Measurements from ENCODE around the gene ZFHX3. TPM values are rescaled to one million over a fixed set of nuclear protein-coding genes. Genes with fewer than 3 reads are reported as not detected.
"Not testable (repeated sequence)": the region's sequence is repeated elsewhere in the genome, so short reads cannot be mapped to it uniquely, and the experiment has no call there.

The ZFHX3 gene
- total RNA-seq, 1 experiment from 2014 or later = 13.6 TPM

- intact Hi-C loops (cut with micrococcal nuclease; ENCODE audit: unreplicated experiment) = loop anchor here (2.0 to 5.0 kb wide), 2 partner anchors 20 to 69 kb away; no protein-coding TSS in a partner anchor
- Mint-ChIP-seq H3K36me3 (ENCODE audit: insufficient read depth, unreplicated experiment) (peaks cover 17% of the 10 kb centered on the region), H3K4me1 (ENCODE audit: low read depth, unreplicated experiment) (peaks cover 73% of the 10 kb centered on the region), H3K9me3 (ENCODE audit: low read depth, unreplicated experiment) (no peaks in the 10 kb centered on the region), H3K27ac (ENCODE audit: unreplicated experiment) (peak overlapping the region; percentile 17), H3K27me3 (ENCODE audit: unreplicated experiment) (no peaks in the 10 kb centered on the region), H3K4me3 (ENCODE audit: low read depth, unreplicated experiment) (no peak overlapping the region)
- DNase-seq = peak; percentile 47
- TF ChIP-seq, protein P1, sequence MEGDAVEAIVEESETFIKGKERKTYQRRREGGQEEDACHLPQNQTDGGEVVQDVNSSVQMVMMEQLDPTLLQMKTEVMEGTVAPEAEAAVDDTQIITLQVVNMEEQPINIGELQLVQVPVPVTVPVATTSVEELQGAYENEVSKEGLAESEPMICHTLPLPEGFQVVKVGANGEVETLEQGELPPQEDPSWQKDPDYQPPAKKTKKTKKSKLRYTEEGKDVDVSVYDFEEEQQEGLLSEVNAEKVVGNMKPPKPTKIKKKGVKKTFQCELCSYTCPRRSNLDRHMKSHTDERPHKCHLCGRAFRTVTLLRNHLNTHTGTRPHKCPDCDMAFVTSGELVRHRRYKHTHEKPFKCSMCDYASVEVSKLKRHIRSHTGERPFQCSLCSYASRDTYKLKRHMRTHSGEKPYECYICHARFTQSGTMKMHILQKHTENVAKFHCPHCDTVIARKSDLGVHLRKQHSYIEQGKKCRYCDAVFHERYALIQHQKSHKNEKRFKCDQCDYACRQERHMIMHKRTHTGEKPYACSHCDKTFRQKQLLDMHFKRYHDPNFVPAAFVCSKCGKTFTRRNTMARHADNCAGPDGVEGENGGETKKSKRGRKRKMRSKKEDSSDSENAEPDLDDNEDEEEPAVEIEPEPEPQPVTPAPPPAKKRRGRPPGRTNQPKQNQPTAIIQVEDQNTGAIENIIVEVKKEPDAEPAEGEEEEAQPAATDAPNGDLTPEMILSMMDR (IDR thresholded peaks at IDR 0.05; ENCODE audit: unreplicated experiment) = no peak
- CTCF ChIA-PET = interaction anchor here (0.5 to 0.6 kb wide), 4 partner anchors 18 to 225 kb away, joined by 3 to 5 read pairs (median 4); no protein-coding TSS in a partner anchor
- no TSS peak for BruUV-seq (replicated peaks)
Observed at GRCh38 chr16:72996291-72997062, 51.5 kb downstream of the ZFHX3 start.

GRCh38 chr16:72995882-72996270 lies 52.1 kb downstream of the ZFHX3 start:
- Mint-ChIP-seq H3K27ac (ENCODE audit: unreplicated experiment) (peak overlapping the region; percentile 17), H3K36me3 (ENCODE audit: insufficient read depth, unreplicated experiment) (peaks cover 17% of the 10 kb centered on the region)

GRCh38 chr16:72995151-72995881 lies 52.6 kb downstream of the ZFHX3 start:
- H3K4me3 Mint-ChIP-seq (ENCODE audit: low read depth, unreplicated experiment) = no peak overlapping the region
- peaks cover 13% of the 10 kb centered on the region for H3K36me3 Mint-ChIP-seq (ENCODE audit: insufficient read depth, unreplicated experiment)
- CTCF ChIA-PET = no interaction called here
- no peaks in the 10 kb centered on the region for H3K27me3 Mint-ChIP-seq (ENCODE audit: unreplicated experiment)
- TF ChIP-seq, protein P1 (IDR thresholded peaks at IDR 0.05; ENCODE audit: unreplicated experiment) = peak; percentile 64
- H3K4me1 Mint-ChIP-seq (ENCODE audit: low read depth, unreplicated experiment) = peaks cover 64% of the 10 kb centered on the region
- intact Hi-C loops (cut with micrococcal nuclease; ENCODE audit: unreplicated experiment) = loop anchor here (5.0 kb wide), 1 partner anchor 68 kb away; no protein-coding TSS in a partner anchor
- no TSS peak for BruUV-seq (replicated peaks)
- peak; percentile 18 for DNase-seq
- no peak overlapping the region for H3K27ac Mint-ChIP-seq (ENCODE audit: unreplicated experiment)
- no peaks in the 10 kb centered on the region for H3K9me3 Mint-ChIP-seq (ENCODE audit: low read depth, unreplicated experiment)

More at GRCh38 chr16:72995882-72996270, 52.1 kb downstream of the ZFHX3 start:
- H3K27me3 Mint-ChIP-seq (ENCODE audit: unreplicated experiment); H3K4me3 Mint-ChIP-seq (ENCODE audit: low read depth, unreplicated experiment); BruUV-seq (replicated peaks); CTCF ChIA-PET; DNase-seq; H3K9me3 Mint-ChIP-seq (ENCODE audit: low read depth, unreplicated experiment): not testable (repeated sequence)
- H3K4me1 Mint-ChIP-seq (ENCODE audit: low read depth, unreplicated experiment) = peaks cover 67% of the 10 kb centered on the region
- intact Hi-C loops (cut with micrococcal nuclease; ENCODE audit: unreplicated experiment) = loop anchor here (2.0 to 5.0 kb wide), 2 partner anchors 21 to 69 kb away; no protein-coding TSS in a partner anchor

DNA sequence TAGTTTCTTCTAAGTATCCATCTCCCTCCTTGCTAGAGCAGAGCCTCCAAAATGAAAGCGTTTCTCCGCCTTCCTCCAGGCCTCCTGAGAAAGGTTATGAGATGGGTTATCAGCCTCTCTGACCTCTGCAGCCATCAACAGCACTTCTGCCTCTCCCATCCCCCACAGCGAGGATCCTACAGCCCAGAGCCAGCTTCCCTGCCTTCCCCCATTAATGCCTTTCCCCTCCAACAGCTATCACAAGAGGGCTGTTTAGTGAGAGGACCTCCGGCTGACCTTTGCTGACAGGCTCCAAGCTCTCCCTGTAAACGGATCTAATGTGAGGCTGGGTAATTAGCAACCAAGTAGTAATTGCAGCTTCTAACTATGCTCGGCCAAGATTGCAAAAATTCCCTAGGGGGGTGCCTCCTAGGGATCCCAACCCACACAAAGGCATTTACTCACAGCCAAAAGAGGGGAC lies 55.8 kb downstream of the ZFHX3 start:
- TF ChIP-seq, protein P1 (IDR thresholded peaks at IDR 0.05; ENCODE audit: unreplicated experiment) = no peak
- Mint-ChIP-seq H3K4me1 (ENCODE audit: low read depth, unreplicated experiment) (peaks cover 76% of the 10 kb centered on the region), H3K27ac (ENCODE audit: unreplicated experiment) (no peak overlapping the region), H3K4me3 (ENCODE audit: low read depth, unreplicated experiment) (no peak overlapping the region), H3K27me3 (ENCODE audit: unreplicated experiment) (no peaks in the 10 kb centered on the region), H3K9me3 (ENCODE audit: low read depth, unreplicated experiment) (no peaks in the 10 kb centered on the region), H3K36me3 (ENCODE audit: insufficient read depth, unreplicated experiment) (peaks cover 6% of the 10 kb centered on the region)
- CTCF ChIA-PET = no interaction called here
- intact Hi-C loops (cut with micrococcal nuclease; ENCODE audit: unreplicated experiment) = no loop called here
- no peak for DNase-seq
- no TSS peak for BruUV-seq (replicated peaks)
